GM18951 (cell line): ENCODE data around the gene BBS7.

ENCODE experiments used
- POLR2A ChIP-seq: IDR thresholded peaks from 4 replicates; pipeline ENCODE4 v1.6.1; 2011; ENCODE audit warnings: mild to moderate bottlenecking; ENCODE audit not compliant: insufficient read length, insufficient read depth; ENCODE audit errors: extremely low read depth
- in situ Hi-C: fragments of 300-500 bp; cut with MboI; formaldehyde crosslinking; loops from one replicate; pipeline ENCODE4 v1.12.0; 2022; ENCODE audit warnings: low sequenced_read_pairs, mixed read lengths, inconsistent platforms; ENCODE audit not compliant: unreplicated experiment

BBS7 gene

DNA sequence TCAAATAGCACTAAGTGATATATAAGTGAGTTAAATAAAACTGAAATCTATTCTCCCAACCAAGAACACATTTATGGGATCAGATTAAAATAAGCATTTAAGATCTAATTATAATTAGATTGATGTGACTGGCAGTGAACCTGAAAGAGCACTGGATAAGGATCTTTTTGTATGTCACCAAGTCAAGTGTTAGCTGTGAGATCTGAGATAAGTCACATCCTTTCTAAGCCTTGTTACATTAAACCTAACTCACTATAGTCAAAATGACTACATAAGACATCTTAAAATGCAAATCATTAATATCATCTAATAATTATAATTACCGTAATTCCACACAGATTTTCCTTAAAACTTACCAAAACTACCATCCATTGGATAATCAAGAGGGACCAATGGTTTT, 48.2 kb downstream of the BBS7 start:
- no peak for TF ChIP-seq POLR2A
- in situ Hi-C loops: no loop called here

DNA sequence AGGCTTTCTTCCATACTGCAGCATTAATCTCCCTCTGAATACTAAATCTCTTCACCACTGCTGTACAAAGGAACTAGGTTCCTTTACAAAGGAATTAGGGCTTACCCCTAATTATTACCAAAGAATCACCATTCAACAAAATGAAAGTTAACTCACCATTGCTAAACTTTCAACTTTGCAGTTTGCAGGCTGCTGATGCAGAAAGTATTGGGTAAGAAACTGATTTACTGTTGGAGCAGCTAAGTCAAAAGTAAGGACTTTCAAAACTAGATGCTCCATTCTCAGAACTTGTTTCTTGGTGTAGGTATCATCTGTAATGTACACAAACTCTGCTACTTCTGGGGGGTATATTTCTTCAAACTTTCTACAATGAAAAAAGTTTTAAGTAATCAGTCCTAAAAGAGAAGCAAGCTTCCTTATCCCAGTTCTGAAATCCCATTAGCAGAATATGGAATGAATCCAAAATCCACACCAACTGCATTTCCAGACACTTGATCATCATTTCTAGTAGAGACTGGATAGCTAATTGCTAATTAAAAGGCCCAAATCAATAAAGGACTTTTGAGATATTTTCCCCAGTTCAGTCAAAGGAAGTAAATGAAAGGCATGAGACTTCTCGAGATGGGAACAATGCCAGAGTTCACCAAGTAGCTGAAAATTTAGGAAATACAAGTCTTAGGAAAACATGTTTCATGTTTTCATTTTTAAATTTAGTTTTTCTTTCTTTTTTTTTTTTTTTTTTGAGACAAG, 50.9 kb downstream of the BBS7 start:
- in situ Hi-C loops: no loop called here
- no peak for TF ChIP-seq POLR2A

DNA sequence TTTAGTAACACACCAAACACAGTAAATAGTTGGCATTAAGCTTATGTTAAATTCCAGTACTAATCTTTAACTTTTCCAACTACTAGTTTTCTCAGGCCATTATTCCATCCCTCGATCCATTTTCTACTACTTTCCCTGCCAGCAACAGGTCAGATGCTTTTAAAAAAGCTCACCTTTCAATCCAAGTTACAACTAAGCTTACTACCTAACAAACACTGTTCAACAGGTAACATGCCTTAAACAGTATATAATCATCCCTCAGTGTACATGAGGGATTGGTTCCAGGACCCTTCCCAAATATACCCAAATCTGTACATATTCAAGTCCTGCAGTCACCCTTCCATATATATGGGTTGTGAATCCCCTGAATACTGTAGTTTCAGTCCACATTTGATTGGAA, 52.1 kb downstream of the BBS7 start:
- no peak for TF ChIP-seq POLR2A
- in situ Hi-C loops: no loop called here

DNA sequence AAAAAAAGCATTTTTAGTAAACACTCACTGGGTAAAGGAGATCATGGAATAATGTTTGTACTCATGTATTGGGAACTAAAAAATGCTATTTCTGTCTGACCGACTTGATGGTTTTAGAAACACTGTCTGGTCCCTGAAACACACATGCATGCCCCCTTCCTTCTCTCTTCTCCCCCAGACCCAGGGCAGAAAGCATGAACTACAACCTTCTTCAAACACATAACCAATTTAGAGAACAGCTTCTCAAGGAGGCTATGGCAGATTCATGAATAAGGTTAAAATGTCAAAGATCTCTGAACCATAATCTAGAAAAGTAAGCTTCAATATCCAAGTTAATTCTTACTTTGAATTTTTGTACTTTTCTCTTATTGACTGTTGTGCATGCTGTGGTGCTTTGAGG, 52.6 kb downstream of the BBS7 start:
- TF ChIP-seq POLR2A: no peak
- in situ Hi-C loops: no loop called here

DNA sequence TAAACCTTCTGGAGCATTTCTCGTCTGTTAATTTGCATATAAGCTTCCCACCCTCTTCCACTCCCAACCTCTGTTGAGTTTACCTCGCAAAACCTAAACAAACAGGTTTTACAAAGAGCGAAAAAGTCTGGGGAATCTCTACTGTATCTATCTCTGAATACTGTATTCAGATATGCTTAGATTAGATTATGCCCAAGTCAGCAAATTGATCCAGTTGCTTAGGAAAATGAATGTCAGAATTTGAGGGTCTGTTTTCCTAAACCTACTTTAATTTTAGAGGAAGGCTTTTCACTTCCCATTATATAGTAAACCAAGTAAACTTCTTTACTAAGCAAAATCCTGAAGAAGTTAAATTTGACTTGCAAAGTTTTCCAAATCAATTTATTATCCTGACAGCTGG, 53.3 kb downstream of the BBS7 start:
- TF ChIP-seq POLR2A: no peak
- in situ Hi-C loops: no loop called here

DNA sequence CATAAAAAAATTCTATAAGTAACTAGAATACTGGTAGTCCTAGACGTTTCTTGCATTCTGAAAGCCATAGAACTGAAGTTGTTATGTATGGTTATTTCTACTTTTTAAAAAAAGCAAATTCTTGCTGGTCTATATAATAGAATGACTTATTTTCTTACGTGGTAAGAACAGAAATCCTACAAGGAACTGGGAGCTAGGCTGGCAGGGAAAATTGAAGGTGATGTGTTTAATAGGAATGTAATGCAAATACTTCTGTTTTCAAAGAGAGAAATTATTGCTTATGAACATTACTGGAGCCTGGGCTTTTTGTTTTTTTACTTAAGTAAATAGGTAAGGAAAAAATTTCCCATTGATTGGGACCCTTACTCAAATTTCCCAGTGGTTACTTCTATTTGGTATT, 55.5 kb downstream of the BBS7 start:
- in situ Hi-C loops: no loop called here
- TF ChIP-seq POLR2A: no peak

DNA sequence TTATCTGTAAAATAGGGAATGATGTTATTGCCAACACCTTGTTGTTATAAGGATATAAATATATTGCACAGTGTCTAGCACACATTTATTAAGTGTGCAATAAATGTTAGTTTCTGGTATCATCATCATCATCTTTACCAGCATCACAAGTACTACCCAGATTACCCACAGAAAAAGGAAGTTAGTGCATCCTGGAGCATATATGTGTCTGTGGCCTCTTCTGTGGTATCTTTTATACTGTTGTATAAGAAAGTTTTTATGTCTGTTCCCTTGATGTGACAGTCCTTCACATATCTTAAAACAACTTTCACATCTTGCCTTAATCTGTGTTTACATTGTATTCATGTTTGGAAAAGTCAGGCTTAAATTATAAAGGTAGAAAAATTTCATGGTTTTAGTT, 59.2 kb downstream of the BBS7 start:
- in situ Hi-C loops: no loop called here
- TF ChIP-seq POLR2A: no peak

DNA sequence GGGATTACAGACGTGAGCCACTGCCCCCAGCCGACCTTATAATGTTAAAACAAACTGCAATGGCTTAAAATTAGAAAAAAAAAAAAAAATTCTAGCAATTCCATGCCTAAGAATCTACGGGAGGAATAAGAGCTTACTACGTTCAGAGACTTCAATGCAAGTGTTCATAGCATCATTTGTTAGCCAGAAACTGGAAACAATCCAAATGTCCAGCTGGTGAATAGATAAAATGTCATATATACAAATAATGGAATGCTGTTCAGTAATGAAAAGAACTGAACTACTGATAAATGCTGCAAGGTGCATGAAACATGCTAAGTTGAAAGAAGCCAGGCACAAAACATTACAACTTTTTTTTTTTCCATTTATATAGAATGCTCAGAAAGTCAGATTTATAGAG, 63.9 kb downstream of the BBS7 start:
- TF ChIP-seq POLR2A: no peak
- in situ Hi-C loops: no loop called here

DNA sequence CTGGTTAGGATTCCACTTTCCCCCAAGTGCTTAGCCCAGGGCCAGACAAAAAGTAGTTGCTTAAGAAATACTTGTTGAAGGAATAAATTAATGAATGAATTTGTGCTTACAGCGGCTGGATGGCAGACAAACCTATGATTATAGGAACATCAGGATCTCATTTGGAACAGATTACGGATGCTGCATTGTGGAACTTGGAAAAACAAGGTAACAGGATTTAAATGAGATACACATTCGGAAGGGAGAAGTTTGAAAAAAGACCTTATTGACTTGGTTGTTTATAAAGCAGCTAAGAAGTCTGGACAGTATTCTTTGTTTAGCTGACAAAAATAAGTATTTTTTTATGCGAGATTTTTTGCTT, 68.6 kb downstream of the BBS7 start:
- TF ChIP-seq POLR2A: no peak

DNA sequence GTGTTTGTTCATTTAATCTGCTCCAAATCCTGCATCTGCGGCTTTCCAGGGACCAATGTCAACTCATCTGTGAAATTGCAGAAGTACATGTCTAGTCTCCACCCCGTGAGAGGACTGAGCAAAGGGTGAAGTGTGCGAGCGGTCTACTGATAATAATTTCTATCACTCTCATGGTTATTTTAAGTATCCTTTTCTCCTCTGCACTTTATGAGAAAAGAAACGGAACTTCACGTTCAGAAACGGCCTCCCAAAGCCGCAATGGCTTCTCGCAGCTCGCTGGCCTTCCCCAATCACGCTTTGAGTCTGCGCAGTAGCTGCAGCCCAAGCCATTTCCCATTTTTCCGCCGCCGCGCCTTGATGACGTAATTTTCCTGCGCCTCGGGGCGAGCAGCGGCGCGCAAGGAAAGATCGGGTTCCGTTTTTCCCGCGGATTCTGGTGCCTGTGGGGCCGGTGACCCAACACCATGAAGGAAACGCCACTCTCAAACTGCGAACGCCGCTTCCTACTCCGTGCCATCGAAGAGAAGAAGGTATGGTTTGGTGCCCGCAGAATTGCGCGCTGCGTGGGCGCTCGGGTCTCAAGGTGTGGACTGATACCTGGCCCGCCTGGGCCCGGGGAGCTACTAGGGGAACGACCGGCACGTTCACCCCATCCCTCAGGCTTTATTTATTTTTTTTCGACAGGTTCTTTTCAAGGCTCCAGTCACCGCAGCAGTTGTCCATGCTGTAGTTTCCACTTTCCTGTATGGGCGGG, 69.1 kb downstream of the BBS7 start, which contains the start of gene EXOSC9:
TSS of gene EXOSC9 (plus strand) at position 363 of the 754 bp plus-strand sequence. CDS start at position 465, 102 bp downstream.
- in situ Hi-C loops: no loop called here

More for the DNA sequence above, 68.6 kb downstream of the BBS7 start:
- in situ Hi-C loops: no loop called here

DNA sequence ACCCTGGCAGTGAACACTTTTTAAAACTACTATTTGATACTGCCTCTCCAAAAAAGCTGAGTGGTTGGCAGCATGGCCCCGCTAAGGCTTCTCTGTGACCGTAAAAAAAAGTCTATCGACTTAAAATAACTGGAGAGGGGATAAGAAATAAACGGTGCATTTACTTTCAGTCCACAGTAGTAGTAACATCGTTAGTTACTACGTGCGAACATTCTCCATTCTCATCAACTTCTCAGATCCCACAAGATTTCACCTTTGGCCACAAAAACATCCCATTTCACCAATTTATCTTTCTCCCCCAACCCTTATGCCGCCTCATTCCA, 69.7 kb downstream of the BBS7 start:
- in situ Hi-C loops: no loop called here
- TF ChIP-seq POLR2A: no peak

More for the DNA sequence above, 69.1 kb downstream of the BBS7 start, which contains the start of gene EXOSC9:
- TF ChIP-seq POLR2A: peak; percentile 69

DNA sequence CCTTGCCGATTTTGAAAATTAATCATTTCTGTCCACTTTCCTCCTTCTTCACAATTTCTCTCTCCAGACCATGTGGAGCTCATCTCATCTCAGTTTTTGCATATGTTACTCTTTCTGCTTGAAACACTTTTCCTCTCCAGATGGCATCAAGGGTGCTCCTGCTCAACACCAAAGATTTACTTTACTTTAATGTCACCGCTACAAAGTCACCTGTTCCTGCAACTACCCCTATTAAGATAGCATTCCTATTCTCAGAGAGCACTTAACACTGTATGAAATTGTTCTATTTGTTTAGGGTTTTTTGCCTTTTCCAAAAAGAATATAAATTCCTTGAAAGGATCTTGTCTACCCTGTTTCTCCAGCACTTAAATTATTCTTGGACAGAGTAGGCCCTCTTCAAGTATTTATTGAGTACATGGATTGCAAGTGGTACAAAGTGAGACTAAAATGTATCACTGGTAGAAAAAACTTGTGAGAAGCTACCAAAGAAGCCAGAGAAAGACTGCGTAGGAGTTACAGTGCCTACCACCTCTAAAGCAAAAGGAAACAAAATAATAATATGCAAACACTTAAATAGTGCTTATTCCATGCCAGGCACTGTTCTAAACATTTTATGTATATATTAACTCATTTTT, 70.3 kb downstream of the BBS7 start:
- in situ Hi-C loops: no loop called here
- no peak for TF ChIP-seq POLR2A

DNA sequence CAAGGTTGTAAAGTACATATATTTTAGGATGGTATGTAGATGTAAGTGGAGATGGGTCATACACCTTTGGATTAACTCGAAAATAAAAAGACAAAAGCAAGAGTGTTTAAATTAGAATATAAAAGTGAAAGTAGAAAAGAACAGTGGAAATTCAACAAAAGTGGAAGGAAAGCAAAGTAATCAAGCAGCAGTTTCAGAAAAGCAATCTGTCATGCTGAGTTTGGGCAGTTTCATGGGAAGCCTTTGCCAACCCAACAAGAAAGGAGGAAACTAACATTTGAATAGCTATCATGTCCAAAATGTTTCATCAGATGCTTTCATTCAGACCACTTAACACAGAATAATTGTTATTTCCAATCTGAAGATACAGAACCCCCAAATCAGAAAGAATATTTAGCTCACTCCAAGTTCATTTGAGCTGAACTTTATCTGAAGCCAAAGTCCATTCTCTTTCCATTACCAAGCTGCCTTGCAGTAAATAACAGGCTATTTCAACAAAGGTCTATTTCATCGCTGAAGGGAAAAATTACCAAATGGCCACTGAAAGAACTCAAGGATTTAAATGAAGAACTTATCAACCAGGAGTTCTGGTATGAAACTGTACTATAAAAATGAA, 71.0 kb downstream of the BBS7 start:
- TF ChIP-seq POLR2A: no peak
- in situ Hi-C loops: no loop called here
